HL-60/S4 treated with retinoic acid at 250 ng/mL for 4 days and 3 days (cell line): ENCODE results near the gene GPR84.
"Not testable (repeated sequence)": the region's sequence is repeated elsewhere in the genome, so short reads cannot be mapped to it uniquely, and the experiment has no call there.

Source experiments
- in situ Hi-C: fragments of 300-500 bp; cut with MboI; formaldehyde crosslinking; loops from 2 replicates; pipeline ENCODE4 v1.7.0; 2022; ENCODE audit warnings: low sequenced_read_pairs

The GPR84 gene

DNA sequence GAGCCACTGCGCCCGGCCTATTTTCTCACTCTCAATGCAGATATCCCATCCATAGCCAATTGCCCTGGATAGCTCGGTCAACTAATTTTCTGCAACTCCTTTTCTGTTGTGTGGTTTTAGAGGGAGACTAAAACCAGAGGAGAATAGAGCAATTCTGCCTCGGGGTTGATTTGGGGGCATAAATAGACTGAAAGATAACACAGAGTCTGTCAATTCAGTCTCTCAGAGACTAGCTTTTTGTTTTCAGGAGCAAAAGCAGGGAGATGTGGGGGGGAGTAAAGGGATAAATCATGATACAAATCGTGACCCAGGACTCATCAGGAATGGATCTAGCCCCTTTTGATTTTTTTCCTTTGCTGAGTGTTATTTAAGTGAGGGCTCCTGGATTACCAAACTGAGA is 32.8 kb downstream of the GPR84 start:
- in situ Hi-C loops, result no loop called here

GRCh38 chr12:54330442-54330841 is 33.8 kb downstream of the GPR84 start:
- in situ Hi-C loops, result no loop called here

GRCh38 chr12:54329759-54330158 is 34.5 kb downstream of the GPR84 start:
- in situ Hi-C loops, result no loop called here

- in situ Hi-C loops, result no loop called here
Observed at GRCh38 chr12:54328595-54329337, 35.5 kb downstream of the GPR84 start.

DNA sequence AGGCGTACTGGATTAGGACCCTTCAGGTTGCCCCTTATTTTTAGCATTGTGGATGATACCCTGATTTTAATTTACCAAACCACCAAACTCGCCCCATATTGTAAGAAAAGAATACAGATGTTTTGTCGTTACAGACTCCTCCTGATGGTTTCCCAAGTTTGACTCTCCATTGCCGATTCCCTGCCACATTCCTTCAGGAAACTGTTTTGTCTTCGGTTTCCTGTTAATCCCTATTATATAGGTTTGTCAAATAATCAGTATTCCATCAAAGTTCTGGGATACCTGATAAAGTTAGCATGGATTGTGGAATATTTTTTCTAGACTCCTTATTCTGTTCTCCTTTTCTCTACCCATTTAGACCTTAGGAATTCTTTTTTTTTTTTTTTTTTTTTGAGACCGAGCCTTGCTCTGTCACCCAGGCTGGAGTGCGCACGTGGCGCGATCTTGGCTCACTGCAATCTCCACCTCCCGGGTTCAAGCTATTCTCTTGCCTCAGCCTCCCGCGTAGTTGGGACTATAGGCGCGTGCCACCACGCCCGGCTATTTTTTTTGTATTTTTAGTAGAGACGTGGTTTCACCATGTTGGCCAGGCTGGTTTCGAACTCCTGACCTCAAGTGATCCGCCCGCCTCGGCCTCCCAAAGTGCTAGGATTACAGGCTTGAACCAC is 38.7 kb downstream of the GPR84 start:
- in situ Hi-C loops, result not testable (repeated sequence)

GRCh38 chr12:54324617-54325441 is 39.5 kb downstream of the GPR84 start, which contains the start of gene COPZ1:
TSS of gene COPZ1 (plus strand) at chr12:54325131. CDS start at chr12:54325164, 33 bp downstream.
- in situ Hi-C loops, result no loop called here

GRCh38 chr12:54321363-54321762 is 42.9 kb downstream of the GPR84 start:
- in situ Hi-C loops, result no loop called here
